ENCODE data around the gene DSCAML1. TPM values are rescaled to one million over a fixed set of nuclear protein-coding genes. Genes with fewer than 3 reads are reported as not detected.

Gene DSCAML1
- total RNA-seq, 2 donors from 2014 or later = 0.21 to 0.41 TPM

- Histone ChIP-seq H3K9me3 (no peaks in the 10 kb centered on the region), H3K27ac (no peak overlapping the region), H3K36me3 (no peaks in the 10 kb centered on the region), H3K4me1 (ENCODE audit: control insufficient read depth in 1 of 2, low read depth in 2 of 2) (no peaks in the 10 kb centered on the region), H3K27me3 (replicated peaks; ENCODE audit: insufficient read depth) (no peaks in the 10 kb centered on the region), H3K4me3 (no peak overlapping the region)
- no peak for TF ChIP-seq CTCF (IDR thresholded peaks at IDR 0.05)
- DNase-seq (ENCODE audit: low spot score) = no peak
- no peak for ATAC-seq (ENCODE audit: insufficient number of reproducible peaks, low FRiP score, low read depth)
Measured at GRCh38 chr11:117502015-117502778, 294.8 kb downstream of the DSCAML1 start.

DNA sequence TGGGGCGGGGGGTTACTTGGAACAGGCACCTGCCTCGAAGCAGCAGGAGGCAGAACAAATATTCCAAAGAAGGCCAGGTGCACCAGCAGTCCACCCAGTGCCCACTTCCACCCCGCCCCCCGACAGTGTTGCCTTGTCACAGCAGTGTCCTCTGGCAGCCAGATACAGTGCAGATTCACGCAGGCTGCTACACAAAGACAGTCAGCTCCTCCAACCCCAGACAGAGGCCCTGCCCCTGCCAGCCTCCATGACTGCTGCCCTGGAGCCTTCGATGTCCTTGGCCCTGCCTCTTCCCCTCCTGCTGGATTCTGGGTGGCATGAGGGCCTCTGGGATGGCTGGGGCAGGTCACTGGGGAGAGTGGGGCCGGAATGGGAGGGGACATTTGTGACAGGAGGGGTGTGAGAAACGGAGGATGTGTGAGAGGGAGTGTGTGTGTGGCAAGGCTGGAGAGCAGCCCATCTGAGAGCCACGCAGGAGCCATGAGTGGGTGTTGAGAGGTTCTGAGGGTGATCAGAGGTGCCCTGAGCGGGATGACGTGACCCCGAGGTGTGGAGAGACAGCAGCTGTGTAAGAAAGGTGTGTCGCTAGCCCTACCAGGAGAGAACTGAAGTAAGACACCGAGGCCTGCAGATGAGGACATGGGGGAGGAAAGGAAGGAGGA lies 295.6 kb downstream of the DSCAML1 start:
- no peak for DNase-seq (ENCODE audit: low spot score)
- H3K27ac ChIP-seq = no peak overlapping the region
- no peak for ATAC-seq (ENCODE audit: insufficient number of reproducible peaks, low FRiP score, low read depth)
- H3K27me3 ChIP-seq (replicated peaks; ENCODE audit: insufficient read depth) = no peaks in the 10 kb centered on the region
- H3K4me1 ChIP-seq (ENCODE audit: control insufficient read depth in 1 of 2, low read depth in 2 of 2) = no peaks in the 10 kb centered on the region
- no peaks in the 10 kb centered on the region for H3K36me3 ChIP-seq
- no peaks in the 10 kb centered on the region for H3K9me3 ChIP-seq
- no peak overlapping the region for H3K4me3 ChIP-seq
- no peak for TF ChIP-seq CTCF (IDR thresholded peaks at IDR 0.05)

GRCh38 chr11:117498791-117499190 lies 298.2 kb downstream of the DSCAML1 start:
- H3K36me3 ChIP-seq = no peaks in the 10 kb centered on the region
- H3K4me3 ChIP-seq = no peak overlapping the region
- no peak overlapping the region for H3K27ac ChIP-seq
- no peaks in the 10 kb centered on the region for H3K27me3 ChIP-seq (replicated peaks; ENCODE audit: insufficient read depth)
- H3K4me1 ChIP-seq (ENCODE audit: control insufficient read depth in 1 of 2, low read depth in 2 of 2) = no peaks in the 10 kb centered on the region
- no peak for ATAC-seq (ENCODE audit: insufficient number of reproducible peaks, low FRiP score, low read depth)
- TF ChIP-seq CTCF (IDR thresholded peaks at IDR 0.05) = no peak
- H3K9me3 ChIP-seq = no peaks in the 10 kb centered on the region
- no peak for DNase-seq (ENCODE audit: low spot score)

- ATAC-seq (ENCODE audit: insufficient number of reproducible peaks, low FRiP score, low read depth) (no peak), DNase-seq (ENCODE audit: low spot score) (no peak)
- H3K36me3 ChIP-seq = no peaks in the 10 kb centered on the region
- no peaks in the 10 kb centered on the region for H3K4me1 ChIP-seq (ENCODE audit: control insufficient read depth in 1 of 2, low read depth in 2 of 2)
- no peak overlapping the region for H3K4me3 ChIP-seq
- no peak for TF ChIP-seq CTCF (IDR thresholded peaks at IDR 0.05)
- H3K27me3 ChIP-seq (replicated peaks; ENCODE audit: insufficient read depth) = no peaks in the 10 kb centered on the region
- H3K27ac ChIP-seq = no peak overlapping the region
- H3K9me3 ChIP-seq = no peaks in the 10 kb centered on the region
Measured at GRCh38 chr11:117497206-117497951, 299.6 kb downstream of the DSCAML1 start.

DNA sequence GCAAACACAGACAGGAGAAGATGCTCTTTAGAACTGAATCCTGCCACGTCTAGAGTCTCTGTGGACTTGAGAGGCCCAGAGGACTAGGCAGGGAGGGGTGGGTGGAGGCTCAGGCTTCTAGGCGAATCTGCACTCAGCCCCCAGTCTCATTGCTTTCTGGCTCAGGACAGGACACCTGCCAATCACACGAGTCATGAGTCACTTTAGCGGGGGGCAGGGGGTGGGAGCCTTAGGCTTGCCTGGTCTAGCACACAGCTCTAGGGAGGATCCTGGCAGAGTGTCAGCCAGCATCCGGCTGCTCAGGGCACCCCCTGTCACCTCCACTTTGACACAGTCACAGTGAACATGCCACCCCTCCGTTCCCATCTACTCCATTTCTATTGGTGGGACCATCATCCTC lies 301.7 kb downstream of the DSCAML1 start:
- Histone ChIP-seq H3K27ac (no peak overlapping the region), H3K4me1 (ENCODE audit: control insufficient read depth in 1 of 2, low read depth in 2 of 2) (no peaks in the 10 kb centered on the region), H3K36me3 (no peaks in the 10 kb centered on the region), H3K4me3 (no peak overlapping the region), H3K9me3 (no peaks in the 10 kb centered on the region), H3K27me3 (replicated peaks; ENCODE audit: insufficient read depth) (no peaks in the 10 kb centered on the region)
- ATAC-seq (ENCODE audit: insufficient number of reproducible peaks, low FRiP score, low read depth) (no peak), DNase-seq (ENCODE audit: low spot score) (no peak)
- no peak for TF ChIP-seq CTCF (IDR thresholded peaks at IDR 0.05)

Measured in thoracic aorta (tissue), 2 donors.